HG03135 (cell line): ENCODE measurements around the gene EVPL.
"Not testable (repeated sequence)": the region's sequence is repeated elsewhere in the genome, so short reads cannot be mapped to it uniquely, and the experiment has no call there.

Source experiments
- ATAC-seq: cut with Tn5 transposase; IDR thresholded peaks from one replicate; pipeline ENCODE4 v1.9.1; 2021; ENCODE audit warnings: mild to moderate bottlenecking, moderate library complexity; ENCODE audit not compliant: unreplicated experiment

The EVPL gene

DNA sequence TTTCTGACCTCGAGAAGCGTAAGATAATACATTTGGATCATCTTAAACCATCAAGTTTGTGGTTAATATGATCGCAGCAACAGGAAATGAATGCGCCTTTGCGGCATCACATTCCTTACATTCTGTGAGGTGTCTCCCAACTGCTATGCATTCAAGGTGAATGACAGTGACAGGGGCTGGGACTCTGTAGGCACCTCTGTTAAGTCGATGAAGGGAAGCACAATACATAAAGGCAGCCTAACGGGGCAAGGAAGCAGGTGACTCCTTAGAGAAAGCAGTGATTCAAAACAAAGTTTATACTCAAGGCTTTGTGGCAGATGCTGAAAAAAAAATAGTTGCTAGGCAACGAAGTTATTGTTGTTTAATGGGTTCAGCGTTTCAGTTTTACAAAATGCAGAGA, 21.6 kb upstream of the EVPL start:
- no peak for ATAC-seq

DNA sequence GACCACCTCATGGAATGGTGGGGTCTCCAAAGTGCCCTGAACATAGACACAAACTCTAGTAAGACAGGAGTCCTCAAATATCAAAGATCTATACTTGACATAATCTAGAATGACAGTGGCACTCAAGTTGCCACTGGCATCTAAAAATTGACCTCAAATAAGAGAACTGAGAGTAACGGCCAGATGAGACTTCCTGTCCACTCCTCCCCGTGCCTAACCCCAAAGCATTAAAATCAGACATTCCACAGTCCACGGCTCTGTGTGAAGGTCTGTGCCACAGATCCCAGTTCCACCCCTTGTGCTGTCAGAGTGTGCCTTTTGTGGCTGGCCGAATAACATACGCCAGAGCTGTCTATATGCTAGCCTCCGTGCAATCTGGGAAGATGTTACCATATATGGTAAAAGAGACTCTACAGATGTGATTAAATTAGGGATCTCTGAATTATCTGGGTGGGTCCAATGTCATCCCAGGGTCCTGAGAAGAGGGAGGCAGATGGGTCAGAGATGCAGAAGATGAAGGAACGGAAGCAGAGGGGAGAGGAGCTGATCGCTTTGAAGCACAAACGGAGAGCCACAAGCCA, 21.0 kb upstream of the EVPL start:
- ATAC-seq, result no peak

DNA sequence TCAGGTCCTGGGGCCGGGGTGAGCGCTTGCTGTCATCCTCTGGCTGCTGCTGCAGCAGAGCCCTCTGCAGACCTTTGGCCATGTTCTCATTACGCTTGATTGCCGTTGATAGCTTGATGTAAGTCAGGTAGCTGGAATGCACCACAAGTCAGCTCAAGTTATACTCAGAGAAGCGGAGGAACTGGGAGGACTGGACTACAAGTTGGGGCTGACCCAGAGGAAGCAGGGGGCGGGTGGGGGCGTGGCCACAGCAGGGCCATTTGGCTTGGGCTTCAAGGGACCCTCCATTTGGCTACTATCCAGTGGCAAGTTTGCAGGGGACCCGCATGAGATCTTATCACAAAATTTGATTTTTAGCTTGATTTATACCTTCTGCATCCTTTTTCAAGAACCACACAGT, 19.0 kb upstream of the EVPL start:
- no peak for ATAC-seq

GRCh38 chr17:76044475-76045007, 17.4 kb upstream of the EVPL start:
- not testable (repeated sequence) for ATAC-seq

DNA sequence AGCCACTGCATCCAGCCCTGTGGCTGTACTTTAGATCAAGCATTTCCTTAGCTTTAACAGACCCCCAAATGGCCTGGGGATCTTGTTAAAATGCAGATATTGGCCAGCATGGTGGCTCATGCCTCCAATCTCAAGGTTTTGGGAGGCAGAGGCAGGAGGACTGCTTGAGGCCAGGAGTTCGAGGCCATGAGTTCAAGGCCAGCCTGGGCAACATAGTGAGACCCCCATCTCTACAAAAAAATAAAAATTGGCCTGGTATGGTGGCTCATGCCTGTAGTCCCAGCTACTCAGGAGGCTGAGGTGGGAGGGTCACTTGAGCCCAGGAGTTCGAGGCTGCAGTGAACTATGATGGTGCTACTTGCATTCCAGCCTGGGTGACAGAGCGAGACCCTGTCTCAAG, 15.8 kb upstream of the EVPL start:
- ATAC-seq, result not testable (repeated sequence)

DNA sequence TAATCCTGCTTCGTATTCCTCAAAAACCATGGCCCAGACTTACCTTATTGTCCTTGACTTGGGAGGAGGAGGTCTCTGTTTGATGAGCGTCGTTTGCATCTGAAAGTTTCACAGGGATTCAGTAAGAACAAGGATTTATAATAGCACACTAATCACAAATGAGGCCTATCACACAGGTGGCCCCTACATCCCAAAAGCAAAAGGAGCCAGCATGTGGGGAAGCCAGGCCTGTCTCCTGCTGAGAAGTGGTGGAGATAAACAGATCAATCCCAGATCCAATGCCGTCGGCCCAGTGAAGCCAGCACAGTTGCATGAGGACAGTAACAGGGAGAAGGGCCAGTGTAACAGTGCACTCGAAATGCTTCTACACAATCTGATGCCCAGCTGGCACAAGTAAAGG, 13.3 kb upstream of the EVPL start:
- no peak for ATAC-seq

DNA sequence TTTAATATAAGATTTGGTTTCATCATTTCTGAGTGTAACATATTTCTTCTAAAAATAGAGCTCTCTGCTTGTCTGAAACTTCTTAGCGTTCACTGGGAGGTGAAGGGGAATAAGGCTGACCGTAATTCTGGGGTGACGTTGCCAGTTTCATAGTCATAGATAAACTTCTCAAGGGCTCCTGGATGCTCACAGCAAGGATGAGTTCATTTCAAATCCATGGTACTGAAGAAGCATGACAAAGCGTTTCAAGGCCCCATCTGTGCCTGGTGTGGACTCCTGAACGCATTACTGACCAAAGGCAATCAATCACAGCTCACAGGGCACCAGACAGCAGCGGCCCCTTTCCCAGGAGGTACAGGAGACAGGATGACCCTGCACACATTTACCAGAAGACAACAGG, 12.0 kb upstream of the EVPL start:
- ATAC-seq, result no peak

- ATAC-seq, result no peak
These were observed 10.9 kb upstream of the EVPL start for GRCh38 chr17:76038050-76038449.

DNA sequence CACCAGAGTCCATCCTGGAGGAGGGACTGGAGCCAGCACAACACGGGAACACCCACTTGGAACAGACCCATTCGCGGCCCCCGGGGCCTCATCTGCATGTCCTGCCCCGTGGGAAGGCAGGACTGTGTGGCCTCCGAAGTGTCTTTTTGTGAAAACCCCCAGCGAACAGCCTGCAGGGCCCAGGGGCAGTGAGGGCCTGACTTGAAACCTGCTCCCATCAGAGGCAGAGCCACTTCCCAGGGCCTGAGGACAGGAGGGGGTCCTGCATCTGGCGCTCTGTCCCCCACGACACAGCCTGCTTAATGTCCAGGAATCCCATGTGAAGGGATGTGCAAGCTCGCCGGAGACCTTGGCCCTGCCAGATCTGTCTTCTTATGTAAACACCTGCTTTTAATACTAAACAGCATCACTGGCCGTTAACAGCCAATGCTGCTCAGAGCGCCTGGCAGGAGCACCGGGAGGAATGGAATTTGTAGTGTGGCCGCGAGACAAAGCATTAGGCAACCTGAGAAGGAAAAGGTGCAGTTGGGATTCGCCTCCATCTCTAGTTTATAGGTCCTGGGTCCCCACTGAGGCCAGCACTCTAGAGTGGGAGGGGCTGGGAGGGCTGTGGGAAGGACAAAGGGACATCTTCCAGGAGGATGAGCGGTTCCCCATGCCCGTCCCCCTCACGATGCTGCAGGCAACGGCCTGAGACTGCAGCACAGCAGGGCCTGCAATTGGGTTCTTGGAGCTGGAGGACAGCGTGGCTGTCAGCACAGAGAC, 9.6 kb upstream of the EVPL start:
- ATAC-seq, result no peak

GRCh38 chr17:76034428-76035350, 7.6 kb upstream of the EVPL start:
- ATAC-seq, result no peak

DNA sequence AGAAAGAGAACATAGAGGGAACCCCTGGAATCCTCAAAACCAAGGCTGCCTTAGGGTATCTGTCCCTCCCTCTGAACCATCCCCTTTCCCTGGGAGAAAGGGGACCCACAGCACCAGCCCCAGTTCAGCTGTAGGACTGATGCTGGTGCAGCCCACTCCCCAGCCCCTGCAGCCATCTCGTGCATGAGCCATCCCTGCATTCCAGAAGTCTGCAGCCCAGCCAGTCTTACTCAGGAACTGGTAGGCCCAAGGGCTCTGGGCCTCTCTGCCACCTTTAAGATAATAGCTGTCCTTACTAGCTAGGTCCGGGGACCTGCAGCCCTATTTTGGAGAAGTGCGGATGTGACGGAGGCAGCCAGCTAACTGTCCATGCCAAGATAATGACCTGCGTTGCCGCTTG, 6.0 kb upstream of the EVPL start:
- ATAC-seq, result no peak

DNA sequence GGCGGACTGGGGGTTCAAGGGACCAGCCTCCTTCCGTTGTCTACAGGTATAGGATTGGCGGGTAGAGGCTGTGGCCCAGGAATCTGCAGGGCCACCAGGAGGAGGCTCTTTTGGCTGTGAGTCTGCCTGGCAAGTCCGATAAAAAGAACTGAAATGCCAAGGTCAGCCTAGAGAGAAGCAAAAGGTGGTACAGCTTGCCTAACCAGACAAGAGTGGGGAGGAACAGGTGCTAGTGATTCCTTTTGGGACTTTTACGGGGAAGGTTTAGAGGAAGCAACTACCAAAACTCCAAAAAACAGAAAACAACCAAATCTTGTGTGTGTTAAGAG, 5.6 kb upstream of the EVPL start:
- ATAC-seq, result no peak

- ATAC-seq, result no peak
These were observed 5.1 kb upstream of the EVPL start for GRCh38 chr17:76032073-76032779.

DNA sequence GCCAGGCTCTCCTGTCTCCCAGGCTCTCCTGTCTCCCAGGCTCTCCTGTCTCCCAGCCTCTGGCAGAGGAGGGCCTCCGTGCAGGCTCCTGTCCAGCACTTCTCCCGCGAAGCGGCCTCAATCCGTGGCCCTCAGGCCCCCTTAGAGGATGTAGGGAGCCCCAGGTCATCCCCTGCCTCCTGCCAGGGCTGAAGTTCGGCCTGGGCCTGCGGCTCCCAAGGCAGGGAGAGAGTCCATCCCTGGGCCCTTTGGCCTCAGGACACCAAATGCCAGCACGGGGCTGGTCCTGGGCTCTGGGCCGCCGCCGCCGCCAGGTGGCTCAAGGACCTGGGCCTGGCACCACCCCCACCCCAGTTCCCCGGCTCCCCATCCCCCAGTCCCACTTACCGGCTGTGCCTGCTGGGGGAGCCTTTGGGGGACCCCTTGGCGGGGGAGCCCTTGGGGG, 370 bp downstream of the EVPL start:
- ATAC-seq, result no peak

GRCh38 chr17:76025294-76025693, 1.8 kb downstream of the EVPL start:
- no peak for ATAC-seq

GRCh38 chr17:76024353-76024752, 2.8 kb downstream of the EVPL start:
- no peak for ATAC-seq

- no peak for ATAC-seq
These were observed 3.2 kb downstream of the EVPL start for GRCh38 chr17:76023900-76024237.

DNA sequence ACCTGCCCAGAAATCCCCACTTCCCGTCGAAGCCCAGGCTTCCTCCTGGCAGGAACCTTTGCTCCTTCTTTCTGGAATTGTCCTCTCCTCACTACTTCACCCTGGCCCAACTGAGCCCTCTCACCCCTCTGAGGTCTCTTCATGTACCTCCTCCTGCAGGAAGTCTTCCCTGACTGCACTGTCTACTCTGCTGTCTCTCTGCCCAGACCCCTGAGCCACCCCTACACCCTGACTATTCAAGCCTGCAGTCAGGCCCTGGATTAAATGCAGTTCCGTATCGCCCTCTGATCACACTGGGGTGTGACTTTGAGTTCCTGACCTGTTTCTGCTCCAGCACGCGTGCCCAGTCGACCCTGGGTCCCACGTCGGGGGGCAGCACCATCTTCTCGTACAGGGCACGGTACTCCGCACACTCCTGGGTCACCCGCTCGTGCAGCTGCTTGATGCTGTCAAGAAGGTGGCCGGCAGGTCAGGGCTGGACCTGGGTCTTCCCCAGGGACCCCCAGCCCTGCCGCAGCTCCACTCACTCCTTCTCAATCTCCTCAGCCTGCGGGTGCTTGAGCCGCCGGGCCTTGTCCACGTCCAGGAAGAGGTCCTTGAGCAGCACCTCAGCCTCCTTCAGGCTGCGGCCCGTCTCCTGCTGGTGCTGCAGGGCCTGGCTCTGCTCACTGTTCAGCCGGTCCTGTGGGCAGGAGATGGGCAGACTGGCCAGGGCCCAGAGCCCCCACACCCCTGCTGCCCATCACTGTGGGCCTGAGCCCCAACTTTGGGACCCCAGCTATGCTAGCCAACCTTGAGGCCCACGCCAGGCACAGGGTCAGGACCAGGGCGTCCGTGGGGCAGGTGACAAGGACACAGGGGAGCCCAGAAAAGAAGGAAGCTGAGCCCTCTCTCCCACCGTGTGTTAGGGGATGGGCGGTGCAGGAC, 3.9 kb downstream of the EVPL start:
- ATAC-seq, result no peak

DNA sequence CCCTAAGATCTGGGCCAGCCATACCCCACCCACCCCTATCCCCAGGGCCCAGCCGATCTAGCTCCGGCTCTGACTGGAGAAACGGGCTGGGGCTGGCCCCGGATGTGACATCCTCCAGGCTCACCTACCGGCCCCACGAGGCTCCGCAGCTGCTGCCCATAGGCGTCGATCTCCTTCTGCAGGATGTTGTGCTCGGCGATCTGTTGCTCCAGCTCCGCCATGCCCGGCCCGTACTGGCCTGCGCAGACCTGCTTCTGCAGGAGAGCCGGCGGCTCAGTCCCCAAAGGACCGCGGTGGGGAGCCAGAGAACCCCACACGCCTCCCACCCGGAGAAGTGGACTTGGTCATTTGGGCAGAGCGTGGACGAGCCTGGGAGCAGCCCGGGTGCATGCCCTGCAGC, 4.8 kb downstream of the EVPL start:
- ATAC-seq, result no peak

DNA sequence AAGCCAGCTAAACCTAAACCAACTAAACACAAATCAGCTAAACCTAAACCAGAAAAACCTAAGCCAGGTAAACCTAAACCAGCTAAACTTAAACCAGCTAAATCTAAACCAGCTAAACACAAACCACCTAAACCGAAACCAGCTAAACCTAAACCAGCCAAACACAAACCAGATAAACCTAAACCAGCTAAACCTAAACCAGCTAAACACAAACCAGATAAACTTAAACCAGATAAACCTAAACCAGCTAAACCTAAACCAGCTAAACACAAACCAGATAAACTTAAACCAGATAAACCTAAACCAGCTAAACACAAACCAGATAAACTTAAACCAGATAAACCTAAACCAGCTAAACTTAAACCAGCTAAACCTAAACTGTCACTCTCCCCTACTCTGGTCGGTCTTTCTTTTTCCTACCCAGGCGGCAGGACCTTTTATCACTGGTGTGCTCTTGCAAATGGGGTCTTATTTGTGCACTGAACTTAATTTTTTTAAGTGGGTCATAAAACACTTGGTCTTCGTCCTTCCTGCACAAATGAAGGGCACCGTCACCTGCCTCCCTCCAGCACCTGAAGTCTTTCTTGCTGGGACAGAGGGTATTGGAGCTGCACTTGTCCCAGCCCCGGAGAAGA, 7.2 kb downstream of the EVPL start:
- no peak for ATAC-seq
